Ramos (cell line): ENCODE results near the gene ELP4.
"Not testable (repeated sequence)": the region's sequence is repeated elsewhere in the genome, so short reads cannot be mapped to it uniquely, and the experiment has no call there.

Experiments
- in situ Hi-C: fragments of 300-500 bp; cut with MboI; formaldehyde crosslinking; loops from one replicate; pipeline ENCODE4 v1.14.3; 2022; ENCODE audit warnings: low sequenced_read_pairs; ENCODE audit not compliant: unreplicated experiment

Gene ELP4

GRCh38 chr11:31690041-31690440 is 180.5 kb downstream of the ELP4 start:
- in situ Hi-C loops: no loop called here

DNA sequence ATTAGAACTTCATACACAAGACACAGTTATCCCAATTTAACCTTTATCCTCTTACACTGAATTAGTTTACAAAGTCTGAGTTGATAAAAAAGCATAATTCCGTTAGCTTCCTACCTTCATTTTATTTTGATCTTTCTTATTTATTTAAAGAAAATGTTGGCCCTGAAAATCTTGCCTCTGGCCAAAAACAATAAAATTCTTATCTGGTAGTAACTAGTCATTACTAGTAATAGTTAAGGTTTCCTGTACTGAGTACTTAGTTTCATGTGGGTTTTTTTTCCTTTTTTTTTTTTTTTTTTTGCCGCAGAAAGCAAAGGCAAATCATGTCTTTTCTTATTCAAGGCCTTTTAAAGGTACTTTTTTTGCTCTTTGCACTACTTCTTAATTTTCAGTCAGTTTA is 180.9 kb downstream of the ELP4 start:
- in situ Hi-C loops: no loop called here

DNA sequence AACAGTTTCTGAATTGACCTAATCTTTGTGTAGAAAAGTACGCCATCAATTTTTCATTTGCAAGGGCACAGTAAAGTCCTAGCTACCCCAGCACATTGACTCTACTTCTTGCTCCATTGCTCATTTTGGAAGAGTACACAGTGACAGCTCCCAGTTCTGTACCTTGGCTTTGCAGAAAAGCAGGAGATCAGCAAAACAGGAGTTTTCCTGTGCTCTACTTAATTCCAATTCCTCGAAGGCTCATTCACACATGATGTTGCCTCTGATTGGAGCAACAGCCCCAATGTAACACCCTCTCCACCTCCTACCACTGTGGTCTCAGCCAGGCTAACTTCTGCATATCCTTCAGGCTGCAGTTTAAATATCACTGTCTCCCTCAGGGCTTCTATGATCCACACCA is 182.9 kb downstream of the ELP4 start:
- in situ Hi-C loops: no loop called here

GRCh38 chr11:31697049-31697448 is 187.5 kb downstream of the ELP4 start:
- in situ Hi-C loops: not testable (repeated sequence)

- in situ Hi-C loops: no loop called here
Observed at GRCh38 chr11:31699066-31699465, 189.5 kb downstream of the ELP4 start.

- in situ Hi-C loops: no loop called here
Observed at GRCh38 chr11:31702966-31703365, 193.4 kb downstream of the ELP4 start.

GRCh38 chr11:31706357-31706756 is 196.8 kb downstream of the ELP4 start:
- in situ Hi-C loops: no loop called here

- in situ Hi-C loops: no loop called here
Observed at GRCh38 chr11:31711137-31711536, 201.6 kb downstream of the ELP4 start.

DNA sequence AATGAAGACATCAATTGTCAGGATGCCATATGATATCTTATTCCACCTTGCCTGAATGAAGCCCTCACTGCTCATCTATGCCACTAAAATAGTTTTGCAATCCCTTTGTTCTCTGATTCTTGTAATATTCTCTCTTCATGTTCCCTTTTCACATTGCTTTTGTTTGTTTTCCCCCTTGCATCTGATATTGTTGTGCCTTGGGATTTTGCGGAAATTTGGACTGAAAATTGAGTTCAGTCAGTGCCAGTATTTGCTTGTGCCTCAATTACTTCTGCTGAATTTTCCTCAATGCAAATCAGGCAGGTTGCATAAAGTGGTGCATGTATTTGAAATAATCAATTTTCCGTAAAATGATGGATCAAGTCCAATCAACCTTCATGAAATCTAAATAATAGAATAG is 203.3 kb downstream of the ELP4 start:
- in situ Hi-C loops: no loop called here

DNA sequence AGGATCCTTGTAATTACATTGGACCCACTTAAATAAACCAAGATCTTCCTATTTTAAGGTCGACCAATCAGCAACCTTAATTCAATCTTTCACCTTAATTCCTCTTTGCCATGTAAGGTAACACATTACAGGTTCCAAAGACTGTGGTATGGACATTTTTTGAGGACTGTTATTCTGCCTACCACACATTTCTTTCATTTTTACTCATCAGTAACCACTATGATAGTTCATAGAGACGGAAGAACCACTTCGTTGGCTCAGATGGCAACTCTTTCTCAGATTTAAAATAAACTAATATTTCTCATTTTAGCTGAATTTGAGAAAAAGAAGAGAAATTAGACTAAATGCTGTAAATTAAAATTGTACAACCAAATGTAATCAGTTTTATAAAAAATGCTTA is 205.3 kb downstream of the ELP4 start:
- in situ Hi-C loops: no loop called here

GRCh38 chr11:31720225-31720624 is 210.7 kb downstream of the ELP4 start:
- in situ Hi-C loops: no loop called here

- in situ Hi-C loops: no loop called here
Observed at GRCh38 chr11:31720671-31721365, 211.3 kb downstream of the ELP4 start.

DNA sequence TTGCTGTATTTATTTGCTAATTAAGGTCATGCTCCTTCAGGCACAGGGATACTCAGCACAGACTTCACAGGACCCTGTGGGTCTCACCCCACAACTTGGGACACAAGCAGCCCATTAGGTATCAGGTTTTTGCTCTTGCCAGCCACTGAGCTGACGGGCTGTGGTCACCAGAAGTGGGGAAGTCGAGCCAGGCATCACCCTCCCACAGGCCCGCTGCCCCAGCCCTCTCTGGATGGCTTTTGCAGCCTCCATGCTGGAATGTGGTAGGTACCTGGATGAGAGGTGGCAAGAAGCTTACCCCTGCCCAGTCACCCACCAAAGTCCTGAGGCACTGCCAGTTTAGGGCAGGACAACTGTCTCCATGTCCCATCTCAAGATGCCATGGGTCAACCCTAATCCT is 213.2 kb downstream of the ELP4 start:
- in situ Hi-C loops: no loop called here

GRCh38 chr11:31725176-31725575 is 215.6 kb downstream of the ELP4 start:
- in situ Hi-C loops: no loop called here

GRCh38 chr11:31728432-31728831 is 218.9 kb downstream of the ELP4 start:
- in situ Hi-C loops: no loop called here

DNA sequence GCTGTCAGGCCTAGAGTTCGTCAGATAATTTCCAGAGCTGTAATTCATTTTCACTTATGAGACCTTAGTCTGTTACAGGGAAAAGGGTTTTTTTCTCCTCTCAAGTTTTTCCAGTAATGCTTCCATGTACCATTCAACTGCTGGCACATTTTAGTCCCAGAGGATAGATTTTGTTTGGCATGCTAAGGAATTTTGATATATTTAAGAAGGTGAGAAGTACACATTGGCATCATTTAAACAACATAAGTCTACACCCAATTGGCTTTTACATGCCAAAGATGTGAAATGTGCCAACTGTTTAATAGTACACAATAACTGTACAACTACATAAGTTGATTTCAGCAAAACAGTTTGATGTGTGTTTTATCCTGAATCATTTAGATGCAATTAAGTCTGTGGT is 230.6 kb downstream of the ELP4 start:
- in situ Hi-C loops: no loop called here

- in situ Hi-C loops: not testable (repeated sequence)
Observed at GRCh38 chr11:31740731-31741368, 231.3 kb downstream of the ELP4 start.

DNA sequence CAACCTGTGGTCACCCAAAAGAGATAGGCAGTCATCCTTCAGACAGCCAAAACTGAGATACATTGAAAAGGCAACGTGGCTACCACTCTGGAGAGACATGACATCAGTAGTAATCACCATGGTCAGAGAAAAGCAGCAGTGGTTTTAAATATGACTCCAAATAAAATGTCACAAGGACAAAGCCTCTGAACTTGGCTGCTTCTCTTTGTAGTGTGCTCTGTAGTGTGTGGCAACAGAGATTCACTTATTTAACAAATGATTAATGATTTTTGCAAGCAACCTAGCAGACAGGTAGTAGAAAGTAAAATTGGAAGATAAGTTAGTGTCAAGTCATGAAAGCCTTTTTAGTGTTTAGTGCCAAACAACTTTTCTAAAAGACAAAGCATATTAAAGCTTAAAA is 238.0 kb downstream of the ELP4 start:
- in situ Hi-C loops: no loop called here

DNA sequence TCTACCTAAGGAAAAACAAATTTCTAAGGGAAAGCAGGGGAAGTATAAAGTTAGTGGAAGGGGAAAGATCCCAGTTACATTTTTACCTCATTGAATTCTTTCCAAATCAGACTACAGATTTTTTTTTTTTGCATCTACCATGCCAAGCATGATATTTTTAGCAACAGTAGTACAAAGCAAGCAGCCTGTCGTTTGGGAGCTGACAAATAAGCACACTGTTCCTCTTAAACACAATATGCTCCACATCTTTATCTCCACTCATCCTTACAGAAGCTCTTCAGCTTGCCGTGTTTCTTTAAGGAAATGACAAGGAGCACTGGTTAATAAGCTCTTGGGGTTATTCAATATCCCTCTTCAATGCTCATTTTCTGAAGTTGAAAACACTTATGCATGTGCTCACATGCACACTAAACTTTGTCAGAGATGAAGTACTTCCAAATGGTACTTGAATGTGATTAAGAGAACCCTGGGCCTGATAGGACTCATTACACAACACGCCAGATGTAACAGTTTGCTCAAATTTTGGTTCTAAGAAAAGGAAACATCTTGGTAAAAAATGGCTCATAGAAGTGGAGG is 247.8 kb downstream of the ELP4 start:
- in situ Hi-C loops: no loop called here

DNA sequence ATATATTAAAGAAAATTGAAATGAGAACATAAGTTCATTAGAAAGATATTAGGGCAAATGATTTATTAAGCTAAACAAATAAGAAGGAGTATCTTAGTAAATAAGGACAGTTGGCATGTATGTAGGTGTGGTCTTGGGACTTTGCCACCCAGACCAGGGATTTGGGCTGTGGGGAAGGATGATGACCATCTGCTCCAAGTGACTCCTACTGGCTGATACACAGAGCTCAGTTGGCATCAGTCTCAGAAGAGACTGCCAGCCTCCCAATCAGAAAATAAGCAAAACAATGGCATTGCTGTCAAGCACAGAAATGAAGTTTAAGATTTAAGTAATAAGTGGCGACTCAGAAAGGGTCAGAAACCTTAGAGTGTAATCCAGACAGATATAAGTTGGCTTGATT is 252.1 kb downstream of the ELP4 start:
- in situ Hi-C loops: no loop called here

GRCh38 chr11:31763296-31763695 is 253.7 kb downstream of the ELP4 start:
- in situ Hi-C loops: no loop called here

GRCh38 chr11:31764261-31764660 is 254.7 kb downstream of the ELP4 start:
- in situ Hi-C loops: no loop called here
